ENCODE measurements around the gene TNS2.

DNA sequence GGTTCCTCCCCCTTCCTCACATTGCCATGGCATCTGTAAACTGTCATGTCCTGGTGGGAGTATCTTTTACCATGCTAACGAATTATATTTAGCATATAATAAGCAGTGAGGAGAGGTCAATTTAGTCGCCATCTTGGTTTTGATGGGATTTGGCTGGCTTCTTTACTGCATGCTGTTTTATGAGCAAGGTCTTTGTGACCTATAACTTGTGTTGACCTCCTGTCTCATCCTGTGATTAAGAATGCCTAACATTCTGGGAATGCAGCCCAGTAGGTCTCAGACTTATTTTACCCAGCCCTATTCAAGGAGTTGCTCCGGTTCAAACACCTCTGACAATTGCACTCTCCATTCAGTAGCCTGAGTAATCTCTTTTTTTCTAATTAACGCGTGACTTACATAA is 45.7 kb upstream of the TNS2 start:
- TF ChIP-seq CTCF (IDR thresholded peaks at IDR 0.05): no peak
- TF ChIP-seq POLR2A (IDR thresholded peaks at IDR 0.05): no peak

Measured in heart left ventricle (tissue), 13 donors.